HG03521 (cell line): ENCODE results near the gene SDK1.
"Not testable (repeated sequence)": the region's sequence is repeated elsewhere in the genome, so short reads cannot be mapped to it uniquely, and the experiment has no call there.

Source experiments
- ATAC-seq: cut with Tn5 transposase; IDR thresholded peaks from one replicate; pipeline ENCODE4 v1.9.1; 2021; ENCODE audit warnings: mild to moderate bottlenecking, moderate library complexity; ENCODE audit not compliant: unreplicated experiment

Gene SDK1

GRCh38 chr7:4225881-4226523, 925.0 kb downstream of the SDK1 start:
- no peak for ATAC-seq

GRCh38 chr7:4226524-4226882, 925.5 kb downstream of the SDK1 start:
- no peak for ATAC-seq

GRCh38 chr7:4227105-4228010, 926.3 kb downstream of the SDK1 start:
- no peak for ATAC-seq

- ATAC-seq = no peak
Observed at GRCh38 chr7:4230352-4230751, 929.3 kb downstream of the SDK1 start.

GRCh38 chr7:4233146-4233545, 932.1 kb downstream of the SDK1 start:
- no peak for ATAC-seq

- ATAC-seq = no peak
Observed at GRCh38 chr7:4233621-4234497, 932.8 kb downstream of the SDK1 start.

- ATAC-seq = no peak
Observed at GRCh38 chr7:4234498-4234855, 933.4 kb downstream of the SDK1 start.

GRCh38 chr7:4234886-4235285, 933.8 kb downstream of the SDK1 start:
- no peak for ATAC-seq

- ATAC-seq = no peak
Observed at GRCh38 chr7:4235596-4235995, 934.5 kb downstream of the SDK1 start.

GRCh38 chr7:4236389-4236788, 935.3 kb downstream of the SDK1 start:
- no peak for ATAC-seq

GRCh38 chr7:4236873-4237272, 935.8 kb downstream of the SDK1 start:
- ATAC-seq = not testable (repeated sequence)

- ATAC-seq = no peak
Observed at GRCh38 chr7:4237296-4238235, 936.5 kb downstream of the SDK1 start.

GRCh38 chr7:4238861-4239260, 937.8 kb downstream of the SDK1 start:
- no peak for ATAC-seq

- no peak for ATAC-seq
Observed at GRCh38 chr7:4240042-4240441, 939.0 kb downstream of the SDK1 start.

- ATAC-seq = no peak
Observed at GRCh38 chr7:4240520-4241303, 939.7 kb downstream of the SDK1 start.

- no peak for ATAC-seq
Observed at GRCh38 chr7:4241304-4241612, 940.2 kb downstream of the SDK1 start.

GRCh38 chr7:4241791-4242190, 940.7 kb downstream of the SDK1 start:
- ATAC-seq = no peak

- ATAC-seq = no peak
Observed at GRCh38 chr7:4242706-4243105, 941.7 kb downstream of the SDK1 start.

GRCh38 chr7:4244041-4244440, 943.0 kb downstream of the SDK1 start:
- no peak for ATAC-seq

GRCh38 chr7:4244635-4245034, 943.6 kb downstream of the SDK1 start:
- no peak for ATAC-seq
